Measurements from ENCODE around the gene NDUFB3. TPM values are rescaled to one million over a fixed set of nuclear protein-coding genes. Genes with fewer than 3 reads are reported as not detected.

Gene NDUFB3
- total RNA-seq, 1 experiment from 2014 or later, result 126 TPM

- DNase-seq, result peak; percentile 10
- Histone ChIP-seq H3K9me3 (no peaks in the 10 kb centered on the region), H3K36me3 (no peaks in the 10 kb centered on the region; the same call in 1 of the 2 replicates), H3K4me3 (peak overlapping the region; percentile 71), H3K27me3 (no peaks in the 10 kb centered on the region)
Measured at GRCh38 chr2:201070948-201071478, 788 bp upstream of the NDUFB3 start.

- Histone ChIP-seq H3K36me3 (no peaks in the 10 kb centered on the region; the same call in 1 of the 2 replicates), H3K9me3 (no peaks in the 10 kb centered on the region), H3K4me3 (peak overlapping the region; percentile 71), H3K27me3 (no peaks in the 10 kb centered on the region)
- DNase-seq, result no peak
Measured at GRCh38 chr2:201072201-201072530, 365 bp downstream of the NDUFB3 start.

DNA sequence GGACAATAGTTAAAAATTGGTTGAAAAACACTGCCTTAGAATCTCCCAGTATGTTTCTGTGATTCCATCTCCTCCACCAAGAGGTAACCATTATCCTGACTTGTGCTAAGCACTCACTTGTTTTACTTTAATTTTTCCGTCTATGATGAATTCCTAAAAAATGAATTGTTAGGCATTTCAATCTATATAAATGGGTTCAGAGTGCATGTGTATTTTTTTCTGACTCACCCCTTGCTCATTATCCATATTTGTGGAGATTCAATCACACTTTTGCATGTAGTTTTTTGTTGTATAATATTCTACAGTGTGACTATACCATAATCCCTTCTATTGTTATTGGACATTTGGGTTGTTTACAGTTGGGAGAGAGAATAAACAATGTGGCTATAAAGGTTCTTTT, 1.3 kb downstream of the NDUFB3 start:
- H3K4me3 ChIP-seq, result peak overlapping the region; percentile 71
- H3K9me3 ChIP-seq, result no peaks in the 10 kb centered on the region
- no peaks in the 10 kb centered on the region; the same call in 1 of the 2 replicates for H3K36me3 ChIP-seq
- no peak for DNase-seq
- H3K27me3 ChIP-seq, result no peaks in the 10 kb centered on the region

DNA sequence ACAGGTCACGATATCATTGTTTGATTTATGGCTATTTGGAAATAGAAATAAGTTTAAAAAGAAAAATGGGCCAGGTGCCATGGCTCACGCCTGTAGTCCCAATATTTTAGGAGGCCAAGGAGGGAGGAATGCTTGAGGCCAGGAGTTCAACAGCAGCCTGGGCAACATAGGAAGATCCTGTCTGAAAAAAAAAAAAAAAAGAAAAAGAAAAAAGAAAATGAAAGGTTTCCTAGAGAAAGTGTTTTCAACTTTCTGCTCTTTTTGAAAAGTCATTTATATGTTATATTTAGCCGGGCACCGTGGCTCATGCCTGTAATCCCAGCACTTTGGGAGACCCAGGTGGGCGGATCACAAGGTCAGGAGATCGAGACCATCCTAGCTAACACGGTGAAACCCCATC, 3.2 kb downstream of the NDUFB3 start:
- DNase-seq, result no peak
- Histone ChIP-seq H3K36me3 (peaks cover 10% of the 10 kb centered on the region), H3K9me3 (no peaks in the 10 kb centered on the region), H3K4me3 (no peak overlapping the region), H3K27me3 (no peaks in the 10 kb centered on the region)

DNA sequence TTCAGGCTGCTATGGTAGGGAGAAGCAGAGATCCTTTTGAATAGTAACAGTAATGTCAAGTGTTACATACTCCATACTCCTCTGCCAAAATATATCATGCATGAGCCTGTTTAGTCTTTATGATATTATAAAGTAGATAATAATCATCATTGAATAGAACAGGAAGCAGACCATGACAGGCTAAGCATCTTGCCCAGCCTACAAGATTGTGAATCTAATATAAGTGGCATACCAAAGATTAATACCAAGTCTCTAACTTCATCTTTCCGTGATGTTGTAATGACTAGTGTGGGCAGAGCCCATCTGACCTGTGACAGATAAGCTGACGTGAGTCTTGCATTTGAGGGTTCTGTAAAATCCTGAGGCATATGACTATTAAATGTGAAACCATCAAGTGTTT, 13.1 kb downstream of the NDUFB3 start:
- no peak for DNase-seq
- H3K9me3 ChIP-seq, result no peaks in the 10 kb centered on the region
- H3K27me3 ChIP-seq, result no peaks in the 10 kb centered on the region
- no peak overlapping the region for H3K4me3 ChIP-seq
- H3K36me3 ChIP-seq, result peaks cover 41% of the 10 kb centered on the region

- no peaks in the 10 kb centered on the region for H3K9me3 ChIP-seq
- no peak overlapping the region for H3K4me3 ChIP-seq
- peaks cover 15% of the 10 kb centered on the region for H3K36me3 ChIP-seq
- no peaks in the 10 kb centered on the region for H3K27me3 ChIP-seq
- DNase-seq, result no peak
Measured at GRCh38 chr2:201090574-201090973, 18.8 kb downstream of the NDUFB3 start.

GRCh38 chr2:201093573-201093972, 21.8 kb downstream of the NDUFB3 start:
- no peaks in the 10 kb centered on the region; the same call in 1 of the 2 replicates for H3K36me3 ChIP-seq
- no peak for DNase-seq
- no peak overlapping the region for H3K4me3 ChIP-seq
- no peaks in the 10 kb centered on the region for H3K27me3 ChIP-seq
- H3K9me3 ChIP-seq, result no peaks in the 10 kb centered on the region

GRCh38 chr2:201100497-201100896, 28.7 kb downstream of the NDUFB3 start:
- Histone ChIP-seq H3K4me3 (no peak overlapping the region), H3K36me3 (no peaks in the 10 kb centered on the region), H3K27me3 (no peaks in the 10 kb centered on the region), H3K9me3 (no peaks in the 10 kb centered on the region)
- DNase-seq, result no peak

- no peak overlapping the region for H3K4me3 ChIP-seq
- H3K9me3 ChIP-seq, result no peaks in the 10 kb centered on the region
- no peaks in the 10 kb centered on the region for H3K27me3 ChIP-seq
- no peak for DNase-seq
- H3K36me3 ChIP-seq, result no peaks in the 10 kb centered on the region
Measured at GRCh38 chr2:201105759-201106158, 34.0 kb downstream of the NDUFB3 start.

DNA sequence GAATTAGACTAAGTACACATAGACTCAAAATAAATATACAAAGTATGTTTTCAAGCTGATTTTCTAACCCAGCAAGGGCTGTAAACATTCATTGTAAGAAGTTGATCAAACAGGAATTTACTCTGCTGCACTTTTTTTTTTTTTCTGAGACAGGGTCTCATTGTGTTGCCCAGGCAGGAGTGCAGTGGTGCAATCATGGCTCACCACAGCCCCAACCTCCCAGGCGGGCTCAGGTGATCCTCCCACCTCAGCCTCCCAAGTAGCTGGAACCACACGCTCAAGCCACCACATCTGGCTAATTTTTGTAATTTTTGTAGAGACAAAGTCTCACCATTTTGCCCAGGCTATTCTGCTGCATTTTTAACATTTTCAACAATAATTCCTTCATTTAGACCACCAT, 35.8 kb downstream of the NDUFB3 start:
- Histone ChIP-seq H3K9me3 (no peaks in the 10 kb centered on the region), H3K4me3 (no peak overlapping the region), H3K36me3 (no peaks in the 10 kb centered on the region), H3K27me3 (no peaks in the 10 kb centered on the region)
- DNase-seq, result no peak

- Histone ChIP-seq H3K9me3 (no peaks in the 10 kb centered on the region), H3K36me3 (no peaks in the 10 kb centered on the region), H3K27me3 (no peaks in the 10 kb centered on the region), H3K4me3 (no peak overlapping the region)
- no peak for DNase-seq
Measured at GRCh38 chr2:201108341-201108740, 36.5 kb downstream of the NDUFB3 start.

GRCh38 chr2:201109186-201109585, 37.4 kb downstream of the NDUFB3 start:
- DNase-seq, result no peak
- Histone ChIP-seq H3K36me3 (no peaks in the 10 kb centered on the region), H3K4me3 (no peak overlapping the region), H3K27me3 (no peaks in the 10 kb centered on the region), H3K9me3 (no peaks in the 10 kb centered on the region)

GRCh38 chr2:201110615-201111014, 38.8 kb downstream of the NDUFB3 start:
- DNase-seq, result no peak
- no peaks in the 10 kb centered on the region for H3K27me3 ChIP-seq
- no peak overlapping the region for H3K4me3 ChIP-seq
- no peaks in the 10 kb centered on the region for H3K9me3 ChIP-seq
- H3K36me3 ChIP-seq, result no peaks in the 10 kb centered on the region

DNA sequence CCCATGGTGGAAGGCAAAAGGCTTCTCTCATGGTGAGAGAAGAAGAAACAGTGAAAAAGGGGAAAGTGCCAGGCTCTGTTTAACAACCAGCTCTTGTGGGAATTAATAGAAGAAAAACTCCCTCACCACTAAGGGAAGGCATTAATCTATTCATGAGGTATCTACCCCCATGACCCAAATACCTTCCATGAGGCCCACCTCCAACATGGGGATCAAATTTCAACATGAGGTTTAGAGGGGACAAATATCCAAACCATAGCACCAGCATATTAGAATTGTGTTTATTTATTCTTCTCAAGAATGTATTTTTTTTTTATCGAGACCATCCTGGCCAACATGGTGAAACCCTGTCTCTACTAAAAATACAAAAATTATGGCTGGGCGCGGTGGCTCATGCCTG, 39.3 kb downstream of the NDUFB3 start:
- Histone ChIP-seq H3K4me3 (no peak overlapping the region), H3K27me3 (no peaks in the 10 kb centered on the region), H3K9me3 (no peaks in the 10 kb centered on the region), H3K36me3 (no peaks in the 10 kb centered on the region)
- DNase-seq, result no peak

- Histone ChIP-seq H3K27me3 (no peaks in the 10 kb centered on the region), H3K9me3 (no peaks in the 10 kb centered on the region), H3K4me3 (no peak overlapping the region), H3K36me3 (no peaks in the 10 kb centered on the region; the same call in 1 of the 2 replicates)
- DNase-seq, result no peak
Measured at GRCh38 chr2:201114350-201114749, 42.5 kb downstream of the NDUFB3 start.

DNA sequence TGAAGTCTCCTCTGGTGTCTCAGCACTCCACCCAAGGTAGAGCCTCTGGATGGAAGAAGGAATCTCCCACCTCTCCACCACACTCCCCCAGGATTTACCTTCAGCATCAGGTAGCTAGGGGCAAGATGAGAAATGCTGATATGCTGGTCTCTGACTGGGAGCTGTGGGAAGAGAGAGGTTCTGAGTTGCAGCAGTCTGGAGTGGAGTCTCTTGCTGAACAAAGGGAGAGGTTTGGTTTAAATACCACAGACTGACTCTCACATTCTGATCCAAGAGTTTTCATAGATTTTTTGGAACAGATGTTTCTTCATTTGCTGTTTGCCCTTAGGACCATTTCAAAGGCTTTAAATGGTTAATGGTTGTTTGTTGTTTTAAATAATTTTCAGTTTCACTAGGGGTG, 43.0 kb downstream of the NDUFB3 start:
- no peak for DNase-seq
- Histone ChIP-seq H3K4me3 (no peak overlapping the region), H3K27me3 (no peaks in the 10 kb centered on the region), H3K36me3 (no peaks in the 10 kb centered on the region; the same call in 1 of the 2 replicates), H3K9me3 (no peaks in the 10 kb centered on the region)

DNA sequence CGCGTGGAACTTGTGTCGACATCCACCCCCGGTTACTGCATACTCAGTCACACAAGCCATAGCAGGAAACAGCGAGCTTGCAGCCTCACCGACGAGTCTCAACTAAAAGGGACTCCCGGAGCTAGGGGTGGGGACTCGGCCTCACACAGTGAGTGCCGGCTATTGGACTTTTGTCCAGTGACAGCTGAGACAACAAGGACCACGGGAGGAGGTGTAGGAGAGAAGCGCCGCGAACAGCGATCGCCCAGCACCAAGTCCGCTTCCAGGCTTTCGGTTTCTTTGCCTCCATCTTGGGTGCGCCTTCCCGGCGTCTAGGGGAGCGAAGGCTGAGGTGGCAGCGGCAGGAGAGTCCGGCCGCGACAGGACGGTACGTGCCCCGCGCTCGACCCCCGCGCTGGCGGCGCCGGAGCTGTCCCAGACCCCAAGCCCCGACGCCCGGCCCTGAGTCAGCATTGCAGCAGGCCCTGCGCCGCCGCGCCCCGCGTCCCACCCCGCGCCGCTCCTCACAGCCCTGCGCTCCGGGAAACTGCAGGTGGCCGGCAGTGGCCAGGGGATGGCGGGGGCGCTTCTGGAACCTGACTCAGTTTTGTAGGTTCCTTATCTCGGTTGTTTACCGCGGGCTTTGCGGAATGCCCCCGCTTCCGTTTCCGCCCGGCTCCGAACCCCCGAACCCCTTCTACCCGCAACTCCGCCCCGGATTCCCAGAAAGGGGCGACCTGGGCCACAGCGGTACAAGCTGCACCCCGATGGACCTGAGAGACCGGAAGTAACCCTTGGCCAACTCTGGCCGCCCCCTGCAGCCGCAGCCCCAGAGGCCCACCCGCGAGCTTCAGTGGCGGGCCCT, 44.5 kb downstream of the NDUFB3 start, which contains the start of gene CFLAR:
Gene CFLAR, plus strand, starts transcription at position 50 of the 844 bp plus-strand sequence. CDS start 13,702 bp downstream, outside the sequence.
- H3K4me3 ChIP-seq, result peak within 1 kb of the TSS; percentile 57
- peak; percentile 75 for DNase-seq
- H3K9me3 ChIP-seq, result no peaks in the 10 kb centered on the region
- peaks cover 4% of the 10 kb centered on the region; the same call in 1 of the 2 replicates for H3K36me3 ChIP-seq
- no peaks in the 10 kb centered on the region for H3K27me3 ChIP-seq

All from MG63 (cell line).